ENCODE results near the gene SCAP. TPM values are rescaled to one million over a fixed set of nuclear protein-coding genes. Genes with fewer than 3 reads are reported as not detected.

Gene SCAP
- total and polyA plus RNA-seq, 2 of the 13 experiments (the other 11 are each of a cell fraction or from before 2014, with no cell fraction given): 40.4 to 53.3 TPM

- TF ChIP-seq TMF1 (CRISPR knock-in tag; IDR thresholded peaks at IDR 0.05; ENCODE audit: low read depth): no peak
- TF ChIP-seq, protein P1, sequence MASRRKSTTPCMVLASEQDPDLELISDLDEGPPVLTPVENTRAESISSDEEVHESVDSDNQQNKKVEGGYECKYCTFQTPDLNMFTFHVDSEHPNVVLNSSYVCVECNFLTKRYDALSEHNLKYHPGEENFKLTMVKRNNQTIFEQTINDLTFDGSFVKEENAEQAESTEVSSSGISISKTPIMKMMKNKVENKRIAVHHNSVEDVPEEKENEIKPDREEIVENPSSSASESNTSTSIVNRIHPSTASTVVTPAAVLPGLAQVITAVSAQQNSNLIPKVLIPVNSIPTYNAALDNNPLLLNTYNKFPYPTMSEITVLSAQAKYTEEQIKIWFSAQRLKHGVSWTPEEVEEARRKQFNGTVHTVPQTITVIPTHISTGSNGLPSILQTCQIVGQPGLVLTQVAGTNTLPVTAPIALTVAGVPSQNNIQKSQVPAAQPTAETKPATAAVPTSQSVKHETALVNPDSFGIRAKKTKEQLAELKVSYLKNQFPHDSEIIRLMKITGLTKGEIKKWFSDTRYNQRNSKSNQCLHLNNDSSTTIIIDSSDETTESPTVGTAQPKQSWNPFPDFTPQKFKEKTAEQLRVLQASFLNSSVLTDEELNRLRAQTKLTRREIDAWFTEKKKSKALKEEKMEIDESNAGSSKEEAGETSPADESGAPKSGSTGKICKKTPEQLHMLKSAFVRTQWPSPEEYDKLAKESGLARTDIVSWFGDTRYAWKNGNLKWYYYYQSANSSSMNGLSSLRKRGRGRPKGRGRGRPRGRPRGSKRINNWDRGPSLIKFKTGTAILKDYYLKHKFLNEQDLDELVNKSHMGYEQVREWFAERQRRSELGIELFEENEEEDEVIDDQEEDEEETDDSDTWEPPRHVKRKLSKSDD (CRISPR knock-in tag; IDR thresholded peaks at IDR 0.05; ENCODE audit: low read depth): no peak
These were observed 15.4 kb upstream of the SCAP start (continued) for GRCh38 chr3:47491186-47491585.

GRCh38 chr3:47487265-47487664, 11.5 kb upstream of the SCAP start:
- H3K9ac ChIP-seq (ENCODE audit: insufficient read depth, low read depth, low read length): no peak overlapping the region
- H3K79me2 ChIP-seq (ENCODE audit: insufficient read depth, low read length): no peaks in the 10 kb centered on the region
- POLR2A ChIA-PET: interaction anchor here (1.0 kb wide), 1 partner anchor 107 kb away, joined by 3 read pairs; the partner anchor contains the start of gene PTPN23
- ATAC-seq: no peak
- H3K4me2 ChIP-seq (ENCODE audit: low read depth, low read length): no peak overlapping the region
- no peak overlapping the region for H3K27ac ChIP-seq (ENCODE audit: extremely low read length, insufficient read depth, low read length)
- CTCF ChIA-PET (ENCODE audit: low intra/inter-chr PET ratio, low total read pairs): no interaction called here
- H2AFZ ChIP-seq (ENCODE audit: low read length): no peak overlapping the region
- no peaks in the 10 kb centered on the region for H3K27me3 ChIP-seq (ENCODE audit: control insufficient read depth in 1 of 2, insufficient read depth in 2 of 2, low read length in 2 of 2)
- no peak for DNase-seq (ENCODE audit: low spot score)
- 0 out of 5 replicates have a peak, but pooled peaks cover 1 to 3% of the 10 kb centered on the region in 2 experiments for H3K36me3 ChIP-seq (replicated peaks in 1 of 2; ENCODE audit: control insufficient read depth in 1 of 2, insufficient read depth in 2 of 2, low read length in 2 of 2)
- intact Hi-C loops (cut with micrococcal nuclease; ENCODE audit: unreplicated experiment) (no loop called here), in situ Hi-C loops (cut with HindIII; ENCODE audit: extremely low pct_ligation_motif_present, low pct_unique_long_range_greater_than_20kb) (no loop called here)
- no peak overlapping the region for H3K4me3 ChIP-seq (replicated peaks in 1 of 3; ENCODE audit: insufficient read depth in 1 of 3, low read depth in 2 of 3, low read length in 3 of 3)
- H4K20me1 ChIP-seq (ENCODE audit: insufficient read depth, low read length): no peaks in the 10 kb centered on the region
- TF ChIP-seq JARID2 (CRISPR knock-in tag; IDR thresholded peaks at IDR 0.05; ENCODE audit: insufficient replicate concordance) (no peak), ARID3A (IDR thresholded peaks at IDR 0.05; ENCODE audit: low read depth, low read length) (no peak), DBP (CRISPR knock-in tag; IDR thresholded peaks at IDR 0.05; ENCODE audit: not compliant biosample characterization) (no peak), ZNF557 (CRISPR knock-in tag; IDR thresholded peaks at IDR 0.05) (no peak), TERF1 (CRISPR knock-in tag; IDR thresholded peaks at IDR 0.05) (no peak), ZNF572 (CRISPR knock-in tag; IDR thresholded peaks at IDR 0.05) (no peak)
- TF ChIP-seq, protein P2, sequence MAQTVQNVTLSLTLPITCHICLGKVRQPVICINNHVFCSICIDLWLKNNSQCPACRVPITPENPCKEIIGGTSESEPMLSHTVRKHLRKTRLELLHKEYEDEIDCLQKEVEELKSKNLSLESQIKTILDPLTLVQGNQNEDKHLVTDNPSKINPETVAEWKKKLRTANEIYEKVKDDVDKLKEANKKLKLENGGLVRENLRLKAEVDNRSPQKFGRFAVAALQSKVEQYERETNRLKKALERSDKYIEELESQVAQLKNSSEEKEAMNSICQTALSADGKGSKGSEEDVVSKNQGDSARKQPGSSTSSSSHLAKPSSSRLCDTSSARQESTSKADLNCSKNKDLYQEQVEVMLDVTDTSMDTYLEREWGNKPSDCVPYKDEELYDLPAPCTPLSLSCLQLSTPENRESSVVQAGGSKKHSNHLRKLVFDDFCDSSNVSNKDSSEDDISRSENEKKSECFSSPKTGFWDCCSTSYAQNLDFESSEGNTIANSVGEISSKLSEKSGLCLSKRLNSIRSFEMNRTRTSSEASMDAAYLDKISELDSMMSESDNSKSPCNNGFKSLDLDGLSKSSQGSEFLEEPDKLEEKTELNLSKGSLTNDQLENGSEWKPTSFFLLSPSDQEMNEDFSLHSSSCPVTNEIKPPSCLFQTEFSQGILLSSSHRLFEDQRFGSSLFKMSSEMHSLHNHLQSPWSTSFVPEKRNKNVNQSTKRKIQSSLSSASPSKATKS (CRISPR knock-in tag; IDR thresholded peaks at IDR 0.05): no peak
- FAIRE-seq: no peak
- H3K4me1 ChIP-seq (ENCODE audit: insufficient read depth, low read length): no peaks in the 10 kb centered on the region
- BruUV-seq (replicated peaks): no TSS peak
- 94% methylated on average over 2 of the region's 2 CpGs for whole genome bisulfite sequencing (ENCODE audit: low lambda C conversion rate)
- H3K9me3 ChIP-seq (ENCODE audit: low read length): no peaks in the 10 kb centered on the region

Data from HepG2 (cell line).